IPS-NIHi7 (cell line): ENCODE results near the gene FAXDC2.
A peak's percentile ranks its signal among the peaks of the same experiment; 100 is the strongest.
"Not testable (repeated sequence)": the region's sequence is repeated elsewhere in the genome, so short reads cannot be mapped to it uniquely, and the experiment has no call there.

Experiments
- DNase-seq: peaks from one replicate; pipeline ENCODE4 v3.0.0; 2012; ENCODE audit warnings: mixed read lengths; ENCODE audit errors: extremely low spot score

FAXDC2 gene

DNA sequence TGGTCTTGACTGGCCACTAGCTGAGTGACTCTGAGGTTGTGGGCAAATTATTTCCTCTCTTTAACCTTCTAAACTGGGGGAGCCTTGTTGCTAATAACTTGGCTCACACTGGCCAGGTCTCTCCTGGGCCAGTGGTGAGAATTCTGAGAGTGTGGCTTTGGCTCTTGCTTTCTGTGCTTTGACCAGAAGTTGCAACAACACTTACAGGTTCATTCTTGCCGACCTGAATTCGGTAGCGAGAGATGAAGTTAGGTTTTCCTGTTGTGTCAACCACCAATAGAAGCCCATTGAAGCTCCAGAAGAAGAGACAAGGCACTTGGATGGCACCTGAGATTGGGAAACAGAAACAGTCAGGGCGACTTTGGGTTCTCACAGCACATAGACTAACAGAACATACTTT lies 19.8 kb downstream of the FAXDC2 start:
- no peak for DNase-seq

- no peak for DNase-seq
Measured at GRCh38 chr5:154830219-154830595, 20.2 kb downstream of the FAXDC2 start.

- no peak for DNase-seq
Measured at GRCh38 chr5:154829589-154830218, 20.7 kb downstream of the FAXDC2 start.

DNA sequence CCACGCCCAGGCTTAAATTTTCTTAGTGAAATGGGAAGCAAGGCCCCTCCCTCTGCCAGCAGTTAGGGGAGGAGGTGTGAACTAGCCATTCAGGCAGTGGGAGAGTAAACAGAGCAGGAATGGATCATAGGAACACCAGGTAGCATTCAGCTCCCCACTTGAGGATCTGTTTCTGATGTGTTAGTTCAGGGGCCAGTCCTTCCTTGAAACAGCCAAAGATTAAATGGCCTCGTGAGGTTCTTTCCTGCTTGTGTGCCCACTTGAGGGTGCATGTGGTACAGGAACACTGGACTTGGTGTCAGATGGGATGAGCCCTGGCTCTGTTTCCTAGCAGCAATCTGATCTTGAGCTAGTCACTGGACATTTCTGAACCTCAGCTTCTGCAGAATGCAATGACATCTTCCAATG lies 21.2 kb downstream of the FAXDC2 start:
- DNase-seq: no peak

GRCh38 chr5:154824070-154824469 lies 26.3 kb downstream of the FAXDC2 start:
- no peak for DNase-seq

DNA sequence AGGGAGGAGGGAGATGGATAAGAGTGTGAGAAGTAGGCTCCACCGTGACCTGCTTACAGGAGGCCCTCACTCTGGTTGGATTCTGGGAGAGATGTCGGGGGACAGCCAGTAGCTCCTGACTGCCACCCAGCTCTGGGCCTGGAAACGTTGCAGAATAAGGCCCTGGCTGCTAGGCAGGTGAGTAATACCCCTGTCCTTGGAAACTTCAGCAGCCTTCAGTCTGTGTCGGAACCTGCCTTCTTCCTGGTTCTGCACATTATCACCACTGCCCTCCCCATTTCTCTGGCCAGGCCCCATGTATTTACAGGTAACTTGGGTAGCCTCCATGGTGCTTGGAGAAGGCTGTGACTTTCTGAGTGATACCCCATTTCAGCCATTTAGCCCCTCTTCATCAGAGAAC lies 26.8 kb downstream of the FAXDC2 start:
- DNase-seq: no peak

GRCh38 chr5:154822896-154823295 lies 27.5 kb downstream of the FAXDC2 start:
- not testable (repeated sequence) for DNase-seq

- no peak for DNase-seq
Measured at GRCh38 chr5:154820383-154820782, 30.0 kb downstream of the FAXDC2 start.

GRCh38 chr5:154819546-154819945 lies 30.9 kb downstream of the FAXDC2 start:
- no peak for DNase-seq

DNA sequence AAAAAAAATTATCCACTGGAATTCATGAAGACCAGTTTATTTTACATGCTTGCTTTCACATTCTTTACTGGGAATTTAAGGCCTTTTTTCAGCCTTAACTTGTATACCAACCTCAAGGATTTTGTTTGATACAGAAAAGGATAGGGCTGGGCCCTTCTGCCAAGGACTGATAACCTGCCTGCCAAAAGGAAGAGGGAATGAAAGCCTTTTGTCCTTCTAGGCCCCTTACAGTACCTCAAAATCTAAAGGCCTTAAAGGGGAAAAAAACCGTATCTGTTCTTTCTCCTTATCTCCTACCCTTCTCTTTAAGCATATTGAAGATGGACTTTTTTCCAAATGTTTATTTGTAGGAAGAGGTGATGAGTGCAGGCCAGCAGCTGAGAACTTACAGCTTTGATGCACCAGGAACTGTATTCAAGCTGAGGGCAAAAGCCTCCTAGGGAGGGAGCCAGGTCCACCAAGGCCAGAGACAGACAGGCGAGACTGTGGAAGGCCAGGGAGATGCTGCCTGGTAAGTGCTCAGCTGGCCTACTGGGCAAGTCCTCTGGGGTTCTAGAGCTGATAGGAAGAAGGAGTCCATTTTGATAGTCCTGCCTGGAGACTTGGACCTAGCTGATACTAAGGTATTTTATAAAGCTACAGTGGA lies 31.8 kb downstream of the FAXDC2 start:
- no peak for DNase-seq

DNA sequence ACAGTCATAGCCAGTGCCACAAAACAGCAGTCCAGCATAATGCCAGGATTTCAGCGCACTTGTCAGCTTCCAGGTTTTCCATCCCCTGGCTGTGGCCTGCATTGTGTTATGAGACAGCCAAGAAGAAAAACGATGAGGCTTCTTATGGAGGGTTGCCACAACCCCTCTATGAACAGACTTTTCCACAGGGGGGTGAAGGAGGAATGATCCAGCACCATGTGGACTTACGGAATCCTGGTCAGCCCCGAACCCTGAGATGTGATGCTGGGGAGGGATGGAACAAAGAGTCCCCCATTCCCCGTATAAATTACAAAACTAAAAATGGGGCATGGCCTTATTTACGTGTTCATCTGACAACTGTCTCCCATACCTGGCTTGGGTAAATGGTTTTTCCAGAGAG lies 32.6 kb downstream of the FAXDC2 start:
- DNase-seq: no peak

DNA sequence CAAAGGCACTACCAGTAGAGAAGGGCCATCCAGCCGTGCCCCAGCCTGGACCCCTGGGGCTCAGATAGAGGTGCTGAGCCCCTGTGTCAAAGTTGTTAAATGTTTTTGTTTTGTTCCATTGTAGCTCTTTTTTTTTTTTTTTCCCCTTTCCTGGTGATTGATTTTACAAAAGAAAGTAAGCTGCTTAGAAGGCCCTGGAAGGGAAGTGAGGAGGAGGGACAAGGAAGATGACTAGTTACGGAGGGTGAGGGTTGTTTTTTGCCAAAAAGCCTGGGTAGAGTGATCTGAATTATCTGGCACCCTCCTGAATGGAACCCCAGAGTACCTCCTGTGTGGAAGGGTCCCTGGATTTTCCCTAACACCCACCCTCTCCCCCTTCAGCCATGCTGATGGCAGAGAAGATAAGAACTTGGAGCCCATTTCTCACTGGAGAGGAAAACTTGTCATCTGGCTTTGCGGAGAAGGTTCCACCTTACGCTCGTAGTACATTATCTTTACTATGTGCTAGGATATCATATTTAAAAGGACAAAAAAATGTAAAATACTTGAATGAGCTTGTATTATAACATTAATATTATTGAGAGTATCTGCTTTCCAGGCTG lies 33.4 kb downstream of the FAXDC2 start:
- no peak for DNase-seq

DNA sequence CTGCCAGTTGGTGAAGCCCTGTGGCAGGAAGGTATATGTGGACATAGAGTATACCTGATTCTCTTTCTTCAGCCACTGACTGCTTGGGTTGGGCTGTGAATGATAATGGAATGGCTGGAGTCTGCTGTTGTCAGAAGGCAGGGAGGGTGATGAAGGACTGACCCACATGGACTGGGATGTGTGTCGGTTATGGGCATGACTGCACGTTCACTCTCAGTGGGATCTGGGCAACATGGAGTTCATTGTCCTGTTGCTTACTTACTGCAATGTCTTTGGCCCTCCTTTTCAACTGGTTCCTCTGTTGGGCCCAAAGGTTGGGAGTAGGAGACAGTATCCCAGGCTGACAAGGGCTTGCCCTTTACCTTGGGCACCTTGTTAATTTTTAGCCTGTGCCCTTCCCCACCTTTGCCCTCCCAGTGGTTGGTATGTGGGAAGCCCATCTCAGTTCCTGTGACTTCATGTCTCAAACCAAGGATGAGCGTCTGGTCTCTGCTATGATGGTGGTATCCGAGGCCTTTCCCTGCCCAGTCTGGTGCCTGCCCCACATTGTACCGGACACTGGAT lies 34.6 kb downstream of the FAXDC2 start:
- no peak for DNase-seq

DNA sequence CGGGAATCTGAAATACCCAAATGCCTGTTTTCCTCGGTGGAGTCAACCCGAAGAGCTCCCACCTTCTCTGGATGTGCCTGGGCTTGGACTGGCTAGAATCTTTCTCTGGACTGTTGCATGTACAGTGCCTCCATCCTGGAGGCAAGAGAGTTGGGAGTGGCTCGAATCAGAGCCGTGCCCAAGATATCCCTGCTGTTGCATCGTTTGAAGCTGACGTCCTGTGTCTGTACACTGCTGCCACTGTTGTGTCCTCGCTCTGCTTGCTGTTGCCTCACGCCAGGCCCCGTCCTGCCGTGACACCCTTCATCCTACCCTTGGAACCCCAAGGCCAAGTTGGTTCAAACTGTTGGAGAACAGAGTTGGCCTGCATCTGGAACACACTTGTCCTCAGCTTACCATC lies 35.4 kb downstream of the FAXDC2 start:
- DNase-seq: no peak

- no peak for DNase-seq
Measured at GRCh38 chr5:154813736-154814135, 36.7 kb downstream of the FAXDC2 start.

- DNase-seq: no peak
Measured at GRCh38 chr5:154813158-154813557, 37.2 kb downstream of the FAXDC2 start.

- peak; percentile 78 for DNase-seq
Measured at GRCh38 chr5:154811653-154812465, 38.5 kb downstream of the FAXDC2 start.

DNA sequence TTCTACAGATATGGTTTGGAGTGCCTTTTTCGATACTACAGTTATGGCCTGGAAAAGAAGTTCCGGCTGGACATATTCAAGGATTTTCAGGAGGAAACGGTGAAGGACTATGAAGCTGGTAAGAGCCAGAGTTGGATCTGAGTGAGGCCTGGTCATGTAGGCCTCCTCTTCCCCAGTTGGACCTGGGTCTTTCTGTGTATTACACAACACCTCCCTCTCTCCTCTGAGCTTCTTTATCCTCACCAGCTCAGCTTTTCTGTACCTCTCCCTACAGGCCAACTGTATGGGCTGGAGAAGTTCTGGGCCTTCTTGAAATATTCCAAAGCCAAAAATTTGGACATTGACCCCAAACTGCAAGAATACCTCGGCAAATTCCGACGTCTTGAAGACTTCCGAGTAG lies 39.2 kb downstream of the FAXDC2 start:
- DNase-seq: no peak

- DNase-seq: no peak
Measured at GRCh38 chr5:154806176-154806575, 44.2 kb downstream of the FAXDC2 start.

DNA sequence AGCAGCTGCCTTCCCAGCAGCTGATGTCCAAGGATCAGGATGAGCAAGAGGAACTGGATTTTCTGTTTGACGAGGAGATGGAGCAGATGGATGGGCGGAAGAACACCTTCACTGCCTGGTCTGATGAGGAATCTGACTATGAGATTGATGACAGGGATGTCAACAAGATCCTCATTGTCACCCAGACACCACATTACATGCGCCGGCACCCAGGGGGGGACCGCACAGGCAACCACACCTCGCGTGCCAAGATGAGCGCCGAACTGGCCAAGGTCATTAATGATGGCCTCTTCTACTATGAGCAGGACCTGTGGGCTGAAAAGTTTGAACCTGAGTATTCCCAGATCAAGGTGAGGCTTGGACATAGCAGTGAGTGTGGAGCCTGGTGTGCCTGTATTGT lies 48.4 kb downstream of the FAXDC2 start:
- DNase-seq: no peak

GRCh38 chr5:154801083-154801482 lies 49.3 kb downstream of the FAXDC2 start:
- DNase-seq: no peak

DNA sequence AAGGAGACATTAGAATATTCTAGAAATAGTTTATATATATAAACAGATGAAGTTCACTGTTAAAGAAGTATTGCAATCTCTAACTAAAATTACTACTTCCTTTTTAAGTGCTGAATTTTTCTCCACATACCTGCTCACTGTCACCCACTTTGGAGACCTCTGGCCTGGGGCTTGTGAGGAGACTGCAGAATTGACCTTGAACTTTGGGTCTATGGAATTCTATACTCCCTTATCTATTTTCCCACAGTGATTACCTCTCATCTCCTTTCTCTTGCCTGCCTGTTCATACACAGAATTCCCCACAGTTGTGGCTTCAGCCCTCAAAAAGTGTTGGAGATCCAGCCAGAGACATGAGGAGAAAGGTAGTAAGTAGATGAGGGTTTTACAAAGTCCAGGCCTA lies 49.8 kb downstream of the FAXDC2 start:
- no peak for DNase-seq
